ENCODE results near the gene PRSS16. TPM values are rescaled to one million over a fixed set of nuclear protein-coding genes. Genes with fewer than 3 reads are reported as not detected.
"Not testable (repeated sequence)": the region's sequence is repeated elsewhere in the genome, so short reads cannot be mapped to it uniquely, and the experiment has no call there.

PRSS16 gene
- not detected for total RNA-seq

DNA sequence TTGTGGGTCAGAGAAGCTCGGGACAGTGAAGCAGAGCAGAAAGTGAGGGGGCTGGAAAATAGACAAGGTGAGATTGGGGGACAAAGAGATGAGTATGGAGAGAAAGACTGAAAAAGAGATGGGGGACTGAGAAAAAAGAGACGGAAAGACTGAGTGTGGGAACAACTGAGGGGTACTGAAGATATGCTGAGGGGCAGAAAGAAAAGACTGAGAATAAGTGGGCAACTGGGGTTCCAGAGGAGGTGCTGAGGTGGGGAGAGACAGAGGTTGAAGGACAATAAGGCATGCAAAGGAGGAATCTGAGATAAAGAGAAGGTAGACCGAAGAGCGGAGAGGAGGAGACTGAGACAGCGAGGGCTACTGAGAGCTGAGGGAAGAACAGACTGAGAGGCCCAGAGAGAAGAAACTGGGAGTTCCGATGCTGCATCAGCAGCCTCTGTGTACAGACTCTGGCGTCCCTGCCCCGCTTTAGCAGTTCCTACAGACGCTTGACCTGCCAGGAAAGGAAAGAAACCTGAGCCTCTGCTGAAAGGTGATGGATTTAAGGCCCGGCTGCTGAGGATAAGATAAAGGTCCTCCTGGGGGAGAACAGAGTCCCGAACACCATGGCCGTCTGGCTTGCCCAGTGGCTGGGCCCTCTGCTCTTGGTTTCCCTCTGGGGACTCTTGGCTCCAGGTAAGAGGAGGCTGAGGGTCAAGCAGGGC lies at the start of gene PRSS16:
PRSS16 (plus strand) TSS at position 569 of the 704 bp plus-strand sequence; CDS start at position 606, 37 bp downstream.
- no peak for DNase-seq (ENCODE audit: low read depth in 2 of 3, low spot score in 2 of 3)

GRCh38 chr6:27205375-27206278 lies 41.9 kb upstream of the PRSS16 start:
- DNase-seq (ENCODE audit: low read depth in 2 of 3, low spot score in 2 of 3): peak in 2 of 3 donors; percentile 79 to 92

DNA sequence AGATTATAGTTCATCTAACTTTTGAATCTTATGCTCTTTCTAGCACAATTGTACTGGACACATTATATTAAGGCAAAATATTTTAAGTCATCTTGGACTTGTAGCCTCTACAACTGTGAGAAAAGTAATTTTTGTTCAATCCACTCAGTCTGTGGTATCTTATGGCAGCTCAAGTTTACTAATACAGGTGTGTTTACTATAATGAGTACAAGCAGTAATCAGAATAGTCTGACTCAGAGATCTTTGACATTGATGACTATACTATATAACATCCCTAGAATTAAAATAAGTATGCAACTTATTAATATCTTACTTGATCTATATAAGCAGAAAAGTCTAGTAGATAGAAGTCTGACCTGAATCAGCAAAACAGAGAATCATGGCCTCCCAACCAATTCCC lies 40.7 kb upstream of the PRSS16 start:
- no peak for DNase-seq (ENCODE audit: low read depth in 2 of 3, low spot score in 2 of 3)

DNA sequence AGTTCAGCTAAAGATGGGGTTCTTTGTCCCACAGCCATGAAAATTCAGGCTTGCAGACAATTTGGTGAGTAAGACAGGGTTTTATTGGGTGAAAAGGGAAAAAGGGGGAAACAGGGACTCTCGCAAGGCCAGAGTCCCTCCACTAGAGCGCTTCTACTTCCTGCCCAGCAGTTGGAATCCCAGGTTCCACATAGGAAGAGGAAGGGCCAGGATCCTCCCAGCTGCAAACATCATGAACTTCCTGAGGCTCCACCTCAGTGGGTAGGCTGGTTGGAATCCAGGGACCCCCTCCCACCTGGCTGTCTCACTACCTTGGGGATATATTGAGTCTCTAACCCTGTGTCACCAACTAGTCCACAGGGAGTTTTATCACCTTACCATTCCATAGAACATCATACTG lies 39.5 kb upstream of the PRSS16 start:
- no peak for DNase-seq (ENCODE audit: low read depth in 2 of 3, low spot score in 2 of 3)

DNA sequence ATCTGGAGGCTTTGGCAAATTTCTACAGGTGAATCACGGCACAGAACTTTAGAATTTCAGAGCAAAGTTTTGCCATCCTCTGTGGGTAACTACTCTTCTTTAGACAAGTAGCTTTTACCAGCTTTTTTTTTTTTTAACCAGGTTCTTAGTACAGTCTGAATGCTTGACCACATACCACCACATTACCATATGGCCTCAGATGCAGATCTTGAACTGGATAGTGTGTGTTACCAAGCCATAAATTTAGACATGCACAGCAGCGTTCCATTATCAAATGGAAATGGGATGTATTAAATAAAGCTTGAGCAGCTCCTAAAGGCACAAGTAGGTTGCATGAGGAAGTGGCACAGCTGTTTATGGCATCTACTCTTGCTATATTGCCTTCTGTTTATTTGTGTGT lies 38.3 kb upstream of the PRSS16 start:
- DNase-seq (ENCODE audit: low read depth in 2 of 3, low spot score in 2 of 3): peak in 1 of 3 donors; percentile 32

DNA sequence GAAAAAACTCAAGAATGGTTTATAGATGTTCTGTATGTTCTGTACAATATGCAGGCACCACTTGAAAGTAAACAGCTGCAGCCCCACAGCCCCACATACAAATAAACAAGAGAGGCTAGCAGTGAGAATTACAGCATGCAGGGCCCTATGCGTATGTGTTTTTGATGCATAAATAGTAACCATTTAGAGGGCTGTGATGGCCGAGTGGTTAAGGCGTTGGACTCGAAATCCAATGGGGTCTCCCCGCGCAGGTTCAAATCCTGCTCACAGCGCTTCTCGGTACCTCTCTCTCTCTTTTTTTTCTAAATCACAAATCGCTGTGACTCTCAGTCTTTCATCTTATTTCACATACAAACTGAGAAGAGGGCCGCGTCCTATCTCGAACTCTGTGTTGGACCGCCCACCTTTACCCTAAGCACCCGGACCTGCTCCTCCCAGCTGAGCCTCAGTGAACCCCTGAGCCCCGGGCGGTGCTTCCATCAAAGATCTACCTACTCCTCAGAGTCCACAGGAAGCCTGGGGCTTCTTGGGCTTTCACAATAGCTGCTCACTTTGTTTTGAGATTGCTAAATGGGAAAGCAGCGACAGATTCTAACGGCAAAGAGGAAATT lies 37.7 kb upstream of the PRSS16 start:
- no peak for DNase-seq (ENCODE audit: low read depth in 2 of 3, low spot score in 2 of 3)

DNA sequence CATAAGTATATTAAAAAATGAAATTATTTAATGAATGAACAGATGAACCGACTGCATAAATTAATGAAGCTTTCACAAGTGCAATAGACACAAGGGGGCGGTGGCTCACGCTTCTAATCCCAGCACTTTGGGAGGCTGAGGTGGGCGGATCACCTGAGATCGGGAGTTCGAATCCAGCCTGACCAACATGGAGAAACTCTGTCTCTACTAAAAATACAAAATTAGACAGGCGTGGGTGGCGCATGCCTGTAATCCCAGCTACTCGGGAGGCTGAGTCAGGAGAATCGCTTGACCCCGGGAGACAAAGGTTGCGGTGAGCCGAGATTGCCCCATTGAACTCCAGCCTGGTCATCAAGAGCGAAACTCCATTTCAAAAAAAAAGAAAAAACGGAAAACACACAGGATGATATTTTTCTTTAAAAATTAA lies 34.4 kb upstream of the PRSS16 start:
- DNase-seq (ENCODE audit: low read depth in 2 of 3, low spot score in 2 of 3): not testable (repeated sequence)

DNA sequence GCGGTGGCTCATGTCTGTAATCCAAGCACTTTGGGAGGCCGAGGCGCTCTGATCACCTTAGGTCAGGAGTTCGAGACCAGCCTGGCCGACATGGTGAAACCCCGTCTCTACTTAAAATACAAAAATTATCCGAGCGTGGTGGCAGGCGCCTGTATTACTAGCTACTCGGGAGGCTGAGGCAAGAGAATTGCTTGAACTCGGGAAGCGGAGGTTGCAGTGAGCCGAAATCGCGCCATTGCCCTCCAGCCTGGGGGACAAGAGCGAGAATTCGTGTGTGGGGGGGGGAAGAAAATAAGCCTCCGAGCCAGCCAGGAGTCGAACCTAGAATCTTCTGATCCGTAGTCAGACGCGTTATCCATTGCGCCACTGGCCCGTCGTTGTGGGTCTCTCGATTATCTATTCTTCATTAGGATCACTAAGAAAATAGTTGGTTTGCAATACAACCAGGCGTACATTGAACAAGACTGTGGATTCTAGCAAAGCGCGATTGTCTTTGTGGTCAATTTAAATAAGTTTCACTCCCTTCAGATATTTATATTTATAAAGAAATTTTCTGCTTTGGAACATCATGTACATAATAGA lies 33.9 kb upstream of the PRSS16 start:
- DNase-seq (ENCODE audit: low read depth in 2 of 3, low spot score in 2 of 3): peak in 1 of 3 donors; percentile 16

- no peak for DNase-seq (ENCODE audit: low read depth in 2 of 3, low spot score in 2 of 3)
These were observed 33.3 kb upstream of the PRSS16 start for GRCh38 chr6:27214126-27214601.

DNA sequence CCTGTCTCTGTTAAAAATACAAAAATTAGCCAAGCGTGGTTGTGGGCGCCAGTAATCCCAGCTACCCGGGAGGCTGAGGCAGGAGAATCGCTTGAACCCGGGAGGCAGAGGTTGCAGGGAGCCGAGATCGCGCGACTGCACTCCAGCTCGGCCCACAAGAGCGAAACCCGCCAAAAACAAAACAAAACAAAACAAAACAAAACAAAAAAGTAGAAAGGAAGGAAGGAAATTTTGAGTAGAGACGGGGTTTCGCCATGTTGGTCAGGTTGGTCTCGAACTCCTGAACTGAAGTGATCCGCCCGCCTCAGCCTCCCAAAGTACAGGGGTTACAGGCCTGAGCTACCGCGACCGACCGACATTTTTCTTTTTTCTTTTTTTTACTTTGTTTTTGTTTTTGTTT lies 30.6 kb upstream of the PRSS16 start:
- DNase-seq (ENCODE audit: low read depth in 2 of 3, low spot score in 2 of 3): no peak

DNA sequence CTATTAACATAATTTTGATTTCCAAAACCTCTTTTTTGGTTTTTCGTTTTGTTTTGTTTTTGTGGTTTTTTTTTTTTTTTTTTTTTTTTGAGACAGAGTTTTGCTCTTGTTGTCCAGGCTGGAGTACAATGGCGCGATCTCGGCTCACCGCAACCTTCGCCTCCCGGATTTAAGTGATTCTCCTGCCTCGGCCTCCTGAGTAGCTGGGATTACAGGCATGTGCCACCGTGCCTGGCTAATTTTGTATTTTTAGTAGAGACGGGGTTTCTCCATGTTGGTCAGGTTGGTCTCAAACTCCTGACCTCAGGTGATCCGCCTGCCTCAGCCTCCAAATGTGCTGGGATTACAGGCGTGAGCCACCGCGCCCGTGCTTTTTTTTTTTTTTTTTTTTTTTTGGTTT lies 24.5 kb upstream of the PRSS16 start:
- DNase-seq (ENCODE audit: low read depth in 2 of 3, low spot score in 2 of 3): not testable (repeated sequence)

GRCh38 chr6:27224729-27225128 lies 22.8 kb upstream of the PRSS16 start:
- DNase-seq (ENCODE audit: low read depth in 2 of 3, low spot score in 2 of 3): no peak

- DNase-seq (ENCODE audit: low read depth in 2 of 3, low spot score in 2 of 3): no peak
These were observed 18.5 kb upstream of the PRSS16 start for GRCh38 chr6:27228963-27229477.

DNA sequence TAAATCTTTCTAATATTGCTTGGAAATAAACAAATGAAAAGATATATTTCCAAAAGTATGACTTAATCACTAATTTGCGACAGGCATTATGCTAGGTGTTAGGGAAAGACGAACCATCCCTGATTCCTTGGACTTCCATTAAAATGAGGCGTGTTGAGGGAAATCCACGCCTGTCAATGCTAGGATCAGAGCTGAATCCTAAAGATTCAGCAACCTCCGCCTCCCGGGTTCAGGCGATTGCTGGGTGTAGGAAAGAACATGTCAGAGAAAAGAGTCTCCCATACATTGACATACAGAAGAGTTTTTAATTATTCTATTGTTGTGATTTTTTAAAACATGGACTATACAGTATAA lies 16.8 kb upstream of the PRSS16 start:
- no peak for DNase-seq (ENCODE audit: low read depth in 2 of 3, low spot score in 2 of 3)

DNA sequence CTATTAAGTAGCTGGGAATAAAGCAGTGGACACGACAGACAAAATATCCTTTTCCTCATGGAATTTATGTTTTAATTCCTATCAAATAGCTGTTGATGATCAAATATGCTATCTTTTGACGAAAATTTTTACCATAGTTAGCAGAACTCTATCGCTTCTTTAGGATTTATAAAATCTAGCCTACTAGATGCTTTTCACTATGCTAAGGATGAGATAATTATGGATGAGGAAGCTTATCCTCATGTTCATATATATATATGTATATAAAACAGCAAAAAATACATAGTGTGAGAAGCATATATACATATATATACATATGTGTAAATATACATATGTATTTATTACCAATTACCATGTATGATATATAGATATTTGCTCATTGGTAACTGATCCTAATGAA lies 12.9 kb upstream of the PRSS16 start:
- no peak for DNase-seq (ENCODE audit: low read depth in 2 of 3, low spot score in 2 of 3)

GRCh38 chr6:27237089-27237803 lies 10.3 kb upstream of the PRSS16 start:
- DNase-seq (ENCODE audit: low read depth in 2 of 3, low spot score in 2 of 3): peak in 1 of 3 donors; percentile 65

- no peak for DNase-seq (ENCODE audit: low read depth in 2 of 3, low spot score in 2 of 3)
These were observed 9.2 kb upstream of the PRSS16 start for GRCh38 chr6:27238010-27238983.

DNA sequence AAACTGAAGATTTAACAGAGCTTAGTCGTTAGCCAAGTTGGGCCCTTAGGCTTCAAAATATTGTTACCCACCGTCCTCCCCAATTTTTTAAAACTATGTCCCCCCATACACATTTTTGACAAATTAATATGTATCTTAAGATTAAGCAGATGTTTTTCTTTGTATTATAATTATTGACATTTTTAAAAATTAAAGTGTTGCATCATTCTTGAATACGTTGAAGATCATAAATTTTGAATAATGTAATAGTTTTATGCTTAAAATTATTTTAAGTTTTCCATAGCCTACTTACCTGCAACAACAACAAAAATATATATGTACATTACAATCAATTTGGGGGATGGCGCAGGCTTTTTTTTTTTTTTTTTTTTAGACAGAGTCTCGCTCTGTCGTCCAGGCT lies 8.2 kb upstream of the PRSS16 start:
- no peak for DNase-seq (ENCODE audit: low read depth in 2 of 3, low spot score in 2 of 3)

GRCh38 chr6:27241443-27241842 lies 6.1 kb upstream of the PRSS16 start:
- DNase-seq (ENCODE audit: low read depth in 2 of 3, low spot score in 2 of 3): no peak

Measured in hematopoietic multipotent progenitor cell (in vitro differentiated cells).